Measurements from ENCODE around the gene N4BP2L2. TPM values are rescaled to one million over a fixed set of nuclear protein-coding genes. Genes with fewer than 3 reads are reported as not detected.

The N4BP2L2 gene
- total RNA-seq, 5 donors from 2014 or later (not counting 1 experiment from before 2014, with no cell fraction given) = 200 to 241 (median 216) TPM

DNA sequence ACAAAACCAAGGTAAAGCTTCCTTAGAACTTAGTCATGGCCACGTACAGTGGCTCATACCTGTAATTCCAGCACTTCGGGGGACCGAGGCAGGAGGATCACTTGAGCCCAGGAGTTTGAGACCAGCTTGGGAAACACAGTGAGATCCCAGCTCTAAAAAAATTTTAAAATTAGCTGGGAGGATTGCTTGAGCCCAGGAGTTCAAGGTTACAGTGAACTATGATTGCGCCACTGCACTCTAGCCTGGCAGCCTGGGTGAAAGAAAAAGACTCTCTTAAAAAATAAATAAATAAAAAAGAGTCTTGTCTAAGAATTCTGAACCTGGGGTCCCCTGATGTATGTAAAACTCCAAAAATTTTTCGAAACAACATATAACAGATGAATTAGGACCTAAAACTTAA, 34.9 kb downstream of the N4BP2L2 start:
- Histone ChIP-seq H3K27me3 (replicated peaks in 1 of 2; ENCODE audit: control insufficient read depth in 2 of 2, extremely low read depth in 1 of 2, insufficient read depth in 2 of 2, low read length in 1 of 2) (no peaks in the 10 kb centered on the region), H3K4me1 (ENCODE audit: control insufficient read depth in 1 of 2, extremely low read depth in 1 of 2, insufficient read depth in 2 of 2, low read length in 2 of 2) (no peaks in the 10 kb centered on the region), H3K36me3 (ENCODE audit: control insufficient read depth in 2 of 2, extremely low read depth in 1 of 2, insufficient read depth in 1 of 2, low read length in 1 of 2) (peaks cover 0 to 9% of the 10 kb centered on the region in 2 donors), H3K4me3 (ENCODE audit: control insufficient read depth in 1 of 2, extremely low read depth in 1 of 2, low read length in 1 of 2) (no peak overlapping the region), H3K27ac (ENCODE audit: low read length) (no peak overlapping the region), H3K9me3 (no peaks in the 10 kb centered on the region)
- peaks cover under 1% of the 10 kb centered on the region for H3K36me3 Mint-ChIP-seq
- CTCF ChIA-PET = interaction anchor here (0.5 to 0.7 kb wide), 3 partner anchors 11 to 400 kb away, joined by 3 to 11 read pairs (median 3); no protein-coding TSS in a partner anchor
- H3K27ac Mint-ChIP-seq = no peak overlapping the region
- DNase-seq (no peak), ATAC-seq (replicated peaks in 1 of 4) (no peak)
- peaks cover 0 to 4% (median 0%) of the 10 kb centered on the region in 3 donors for H3K9me3 Mint-ChIP-seq
- H3K4me1 Mint-ChIP-seq = peaks cover 7 to 24% (median 11%) of the 10 kb centered on the region in 3 donors
- H3K27me3 Mint-ChIP-seq = no peaks in the 10 kb centered on the region
- WGBS (ENCODE audit: insufficient coverage) = 93% methylated on average over 3 of the region's 5 CpGs
- H3K4me3 Mint-ChIP-seq = no peak overlapping the region
- POLR2A ChIA-PET = interaction anchor here in 1 of 2 donors (0.6 kb wide), 1 partner anchor 76 kb away, joined by 3 read pairs; the partner anchor contains the start of gene N4BP2L1

DNA sequence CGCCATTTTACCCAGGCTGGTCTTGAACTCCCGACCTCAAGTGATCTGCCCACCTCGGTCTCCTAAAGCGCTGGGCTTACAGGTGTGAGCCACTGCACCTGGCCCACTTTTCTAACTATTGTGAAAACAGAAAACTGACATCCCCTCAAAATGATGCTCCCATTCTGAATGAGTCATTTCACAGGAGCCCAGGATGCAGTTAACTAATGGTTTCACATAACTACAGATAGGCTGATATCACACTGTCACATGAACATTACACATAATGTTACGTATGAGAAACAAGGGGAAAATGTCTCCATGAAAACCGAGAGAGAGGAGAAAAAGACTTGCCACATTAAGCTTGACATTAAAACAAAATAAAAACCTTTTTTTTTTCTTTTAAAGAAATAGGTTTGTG, 37.5 kb downstream of the N4BP2L2 start:
- H3K36me3 ChIP-seq (ENCODE audit: control insufficient read depth in 2 of 2, extremely low read depth in 1 of 2, insufficient read depth in 1 of 2, low read length in 1 of 2) = peaks cover 0 to under 1% of the 10 kb centered on the region in 2 donors
- Mint-ChIP-seq H3K4me3 (no peak overlapping the region), H3K27ac (no peak overlapping the region), H3K36me3 (no peaks in the 10 kb centered on the region), H3K4me1 (peaks cover 20 to 24% (median 23%) of the 10 kb centered on the region in 3 donors), H3K9me3 (peaks cover 0 to 4% (median 0%) of the 10 kb centered on the region in 3 donors), H3K27me3 (no peaks in the 10 kb centered on the region)
- no peak for ATAC-seq (replicated peaks in 1 of 4)
- H3K4me1 ChIP-seq (ENCODE audit: control insufficient read depth in 1 of 2, extremely low read depth in 1 of 2, insufficient read depth in 2 of 2, low read length in 2 of 2) = no peaks in the 10 kb centered on the region
- no peak overlapping the region for H3K27ac ChIP-seq (ENCODE audit: low read length)
- H3K27me3 ChIP-seq (replicated peaks in 1 of 2; ENCODE audit: control insufficient read depth in 2 of 2, extremely low read depth in 1 of 2, insufficient read depth in 2 of 2, low read length in 1 of 2) = no peaks in the 10 kb centered on the region
- no peaks in the 10 kb centered on the region for H3K9me3 ChIP-seq
- WGBS (ENCODE audit: insufficient coverage) = 100% methylated on average over 1 of the region's 6 CpGs
- POLR2A ChIA-PET = interaction anchor here in 1 of 2 donors (0.6 kb wide), 1 partner anchor 405 kb away, joined by 7 read pairs; no protein-coding TSS in a partner anchor
- no peak for DNase-seq
- CTCF ChIA-PET = no interaction called here
- H3K4me3 ChIP-seq (ENCODE audit: control insufficient read depth in 1 of 2, extremely low read depth in 1 of 2, low read length in 1 of 2) = no peak overlapping the region

DNA sequence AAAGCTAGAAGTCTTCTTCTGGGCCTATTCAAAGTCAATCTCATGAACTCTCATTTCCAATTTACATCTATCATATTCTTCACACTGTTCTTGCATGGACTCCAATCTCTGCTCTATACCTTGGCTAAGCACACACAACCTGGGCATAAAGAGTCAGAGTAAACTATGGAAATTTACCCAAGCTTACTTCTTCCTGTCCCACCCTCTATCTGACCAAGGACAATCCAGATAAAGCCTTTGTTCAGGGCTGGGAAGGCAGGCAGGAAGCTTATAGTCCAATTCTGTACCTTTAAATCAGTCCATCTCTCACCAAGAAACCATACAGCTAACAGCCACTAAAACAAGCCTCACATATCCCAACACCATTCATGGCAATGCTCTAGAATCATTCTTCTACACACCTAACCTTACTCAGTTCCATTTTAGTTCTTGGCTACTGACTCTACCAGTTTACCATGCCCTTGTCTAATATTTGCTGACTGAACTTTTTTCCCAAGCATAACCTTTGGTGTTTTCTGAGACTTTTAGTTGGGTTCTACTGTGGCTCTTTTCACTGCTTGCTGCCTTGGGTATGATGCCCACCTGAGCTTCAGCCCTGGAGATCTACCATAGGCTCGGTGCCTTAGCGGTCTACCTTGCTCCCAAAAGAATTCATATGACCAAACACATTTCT, 38.9 kb downstream of the N4BP2L2 start:
- Mint-ChIP-seq H3K27me3 (no peaks in the 10 kb centered on the region), H3K4me3 (no peak overlapping the region), H3K9me3 (peaks cover 0 to 4% (median 0%) of the 10 kb centered on the region in 3 donors), H3K4me1 (peaks cover 17 to 26% (median 23%) of the 10 kb centered on the region in 3 donors), H3K27ac (no peak overlapping the region), H3K36me3 (no peaks in the 10 kb centered on the region)
- ChIA-PET CTCF (interaction anchor here in 1 of 2 donors (0.7 kb wide), 2 partner anchors 80 to 266 kb away, joined by 3 to 4 read pairs; no protein-coding TSS in a partner anchor), POLR2A (no interaction called here)
- DNase-seq (no peak), ATAC-seq (replicated peaks in 1 of 4) (no peak)
- Histone ChIP-seq H3K9me3 (no peaks in the 10 kb centered on the region), H3K27me3 (replicated peaks in 1 of 2; ENCODE audit: control insufficient read depth in 2 of 2, extremely low read depth in 1 of 2, insufficient read depth in 2 of 2, low read length in 1 of 2) (no peaks in the 10 kb centered on the region), H3K4me3 (ENCODE audit: control insufficient read depth in 1 of 2, extremely low read depth in 1 of 2, low read length in 1 of 2) (no peak overlapping the region), H3K27ac (ENCODE audit: low read length) (no peak overlapping the region), H3K36me3 (ENCODE audit: control insufficient read depth in 2 of 2, extremely low read depth in 1 of 2, insufficient read depth in 1 of 2, low read length in 1 of 2) (no peaks in the 10 kb centered on the region), H3K4me1 (ENCODE audit: control insufficient read depth in 1 of 2, extremely low read depth in 1 of 2, insufficient read depth in 2 of 2, low read length in 2 of 2) (no peaks in the 10 kb centered on the region)
- WGBS (ENCODE audit: insufficient coverage) = 100% methylated on average over 1 of the region's 2 CpGs

DNA sequence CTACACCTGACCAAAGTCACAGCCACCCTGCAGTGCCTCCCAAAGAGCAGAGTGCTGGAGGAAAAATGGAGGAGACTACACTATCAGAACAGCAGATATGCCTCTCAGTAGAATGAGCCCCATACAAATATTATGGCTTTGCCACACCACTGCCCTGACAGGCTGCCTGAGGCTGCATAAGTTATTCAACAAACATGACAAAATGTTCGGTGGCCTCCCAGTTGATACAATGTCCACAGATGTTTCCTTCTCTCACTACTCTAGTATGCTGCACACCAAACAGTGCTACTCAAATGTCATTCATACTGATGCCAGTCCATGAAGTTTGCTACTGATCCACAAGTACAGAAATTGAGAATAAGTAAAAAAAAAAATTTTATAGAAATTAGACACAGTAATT, 41.0 kb downstream of the N4BP2L2 start:
- Mint-ChIP-seq H3K4me3 (no peak overlapping the region), H3K27me3 (no peaks in the 10 kb centered on the region), H3K9me3 (peaks cover 0 to 4% (median 0%) of the 10 kb centered on the region in 3 donors), H3K36me3 (no peaks in the 10 kb centered on the region), H3K27ac (no peak overlapping the region), H3K4me1 (peaks cover 17 to 26% (median 24%) of the 10 kb centered on the region in 3 donors)
- Histone ChIP-seq H3K27ac (ENCODE audit: low read length) (no peak overlapping the region), H3K4me3 (ENCODE audit: control insufficient read depth in 1 of 2, extremely low read depth in 1 of 2, low read length in 1 of 2) (no peak overlapping the region), H3K27me3 (replicated peaks in 1 of 2; ENCODE audit: control insufficient read depth in 2 of 2, extremely low read depth in 1 of 2, insufficient read depth in 2 of 2, low read length in 1 of 2) (no peaks in the 10 kb centered on the region), H3K9me3 (no peaks in the 10 kb centered on the region), H3K4me1 (ENCODE audit: control insufficient read depth in 1 of 2, extremely low read depth in 1 of 2, insufficient read depth in 2 of 2, low read length in 2 of 2) (no peaks in the 10 kb centered on the region), H3K36me3 (ENCODE audit: control insufficient read depth in 2 of 2, extremely low read depth in 1 of 2, insufficient read depth in 1 of 2, low read length in 1 of 2) (no peaks in the 10 kb centered on the region)
- DNase-seq (no peak), ATAC-seq (replicated peaks in 1 of 4) (no peak)
- POLR2A ChIA-PET = interaction anchor here in 1 of 2 donors (0.6 kb wide), 1 partner anchor 33 kb away, joined by 3 read pairs; no protein-coding TSS in a partner anchor
- CTCF ChIA-PET = no interaction called here
- no CpG with 5 or more reads among the region's 1 CpG for WGBS (ENCODE audit: insufficient coverage)

DNA sequence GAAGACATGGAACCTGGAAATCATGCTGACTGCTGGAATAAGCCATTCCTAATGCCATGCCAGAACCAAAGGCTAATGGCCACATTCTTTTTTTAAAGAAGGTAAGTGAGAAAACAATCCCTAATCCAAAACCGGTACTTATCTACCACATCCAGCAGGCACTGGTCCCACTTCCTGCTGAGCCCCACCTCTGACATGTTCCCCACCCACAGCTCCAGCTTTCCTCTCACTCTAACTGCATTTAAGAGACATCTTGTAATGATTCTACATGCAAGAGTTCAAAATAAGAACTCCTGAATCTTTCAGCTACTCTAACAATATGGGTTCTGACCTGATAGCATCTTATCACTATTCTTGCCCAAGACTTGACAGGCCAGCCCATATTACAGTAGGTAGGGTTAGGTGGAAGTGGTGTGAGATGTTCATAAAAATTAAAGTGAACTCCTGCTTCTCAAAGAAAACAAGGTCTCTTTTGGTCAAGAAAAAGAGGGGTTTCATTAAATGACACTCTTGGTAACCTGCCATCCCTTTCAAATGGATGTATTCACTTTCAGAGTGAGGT, 41.9 kb downstream of the N4BP2L2 start:
- H3K27ac Mint-ChIP-seq = no peak overlapping the region

DNA sequence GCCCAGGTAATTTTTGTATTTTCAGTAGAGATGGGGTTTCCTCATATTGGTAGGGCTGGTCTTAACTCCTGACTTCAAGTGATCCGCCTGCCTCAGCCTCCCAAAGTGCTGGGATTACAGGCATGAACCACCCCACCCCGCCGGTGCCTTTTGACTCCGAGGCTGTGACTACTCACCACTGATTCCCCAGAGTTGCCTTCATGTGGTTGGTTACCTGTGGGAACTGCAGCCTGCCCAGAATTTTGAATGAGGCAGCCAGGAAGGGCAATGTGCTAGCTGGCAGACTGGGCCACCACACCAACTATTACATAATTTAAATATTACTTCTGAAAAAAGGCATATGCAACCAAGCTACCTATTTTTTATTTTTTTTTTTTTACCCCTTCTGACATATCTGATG, 42.8 kb downstream of the N4BP2L2 start:
- Histone ChIP-seq H3K4me1 (ENCODE audit: control insufficient read depth in 1 of 2, extremely low read depth in 1 of 2, insufficient read depth in 2 of 2, low read length in 2 of 2) (no peaks in the 10 kb centered on the region), H3K27me3 (replicated peaks in 1 of 2; ENCODE audit: control insufficient read depth in 2 of 2, extremely low read depth in 1 of 2, insufficient read depth in 2 of 2, low read length in 1 of 2) (no peaks in the 10 kb centered on the region), H3K4me3 (ENCODE audit: control insufficient read depth in 1 of 2, extremely low read depth in 1 of 2, low read length in 1 of 2) (no peak overlapping the region), H3K36me3 (ENCODE audit: control insufficient read depth in 2 of 2, extremely low read depth in 1 of 2, insufficient read depth in 1 of 2, low read length in 1 of 2) (no peaks in the 10 kb centered on the region), H3K9me3 (no peaks in the 10 kb centered on the region), H3K27ac (ENCODE audit: low read length) (no peak overlapping the region)
- ChIA-PET CTCF (no interaction called here), POLR2A (interaction anchor here in 1 of 2 donors (1.0 kb wide), 1 partner anchor 45 kb away, joined by 3 read pairs; no protein-coding TSS in a partner anchor)
- Mint-ChIP-seq H3K27me3 (no peaks in the 10 kb centered on the region), H3K9me3 (peaks cover 0 to 4% (median 0%) of the 10 kb centered on the region in 3 donors), H3K4me3 (no peak overlapping the region), H3K27ac (no peak overlapping the region), H3K36me3 (no peaks in the 10 kb centered on the region), H3K4me1 (peaks cover 12 to 26% (median 24%) of the 10 kb centered on the region in 3 donors)
- ATAC-seq (replicated peaks in 1 of 4) (no peak), DNase-seq (no peak)
- no CpG with 5 or more reads among the region's 4 CpGs for WGBS (ENCODE audit: insufficient coverage)

More for the DNA sequence above, 41.9 kb downstream of the N4BP2L2 start:
- CTCF ChIA-PET = no interaction called here
- Histone ChIP-seq H3K4me3 (ENCODE audit: control insufficient read depth in 1 of 2, extremely low read depth in 1 of 2, low read length in 1 of 2) (no peak overlapping the region), H3K27ac (ENCODE audit: low read length) (no peak overlapping the region), H3K27me3 (replicated peaks in 1 of 2; ENCODE audit: control insufficient read depth in 2 of 2, extremely low read depth in 1 of 2, insufficient read depth in 2 of 2, low read length in 1 of 2) (no peaks in the 10 kb centered on the region), H3K4me1 (ENCODE audit: control insufficient read depth in 1 of 2, extremely low read depth in 1 of 2, insufficient read depth in 2 of 2, low read length in 2 of 2) (no peaks in the 10 kb centered on the region), H3K36me3 (ENCODE audit: control insufficient read depth in 2 of 2, extremely low read depth in 1 of 2, insufficient read depth in 1 of 2, low read length in 1 of 2) (no peaks in the 10 kb centered on the region), H3K9me3 (no peaks in the 10 kb centered on the region)
- Mint-ChIP-seq H3K36me3 (no peaks in the 10 kb centered on the region), H3K9me3 (peaks cover 0 to 4% (median 0%) of the 10 kb centered on the region in 3 donors), H3K4me3 (no peak overlapping the region), H3K4me1 (peaks cover 12 to 26% (median 24%) of the 10 kb centered on the region in 3 donors), H3K27me3 (no peaks in the 10 kb centered on the region)
- no CpG with 5 or more reads among the region's 1 CpG for WGBS (ENCODE audit: insufficient coverage)
- ATAC-seq (replicated peaks in 1 of 4) = no peak
- POLR2A ChIA-PET = interaction anchor here (0.6 to 1.0 kb wide), 2 partner anchors 15 to 46 kb away, joined by 3 to 8 read pairs; no protein-coding TSS in a partner anchor
- DNase-seq = no peak
